IMR-90 (cell line): ENCODE data around the gene CNTRL. TPM values are rescaled to one million over a fixed set of nuclear protein-coding genes. Genes with fewer than 3 reads are reported as not detected.

Experiments used
- ATAC-seq: fragments of 200-7000 bp; cut with Tn5 transposase; 2 replicates; pipeline ENCODE4 v1.9.1; 2020; ENCODE audit warnings: low read depth, mild to moderate bottlenecking, moderate library complexity
- BruUV-seq: library from RNA; stranded (reverse); fragments of 400-500 nt; replicated peaks from 2 replicates; lab custom pipeline; 2021; lab: Mats Ljungman, UMichigan
- CTCF ChIA-PET: fragments of 300-600 bp; formaldehyde crosslinking; extraction: SDS; loops from one replicate; lab custom pipeline; 2021; ENCODE audit warnings: antibody characterized with exemption; lab: Yijun Ruan, JAX
- POLR2A ChIA-PET: fragments of 300-600 bp; sonication (Branson Sonifier 250); formaldehyde crosslinking; loops from one replicate; lab custom pipeline; 2022; ENCODE audit warnings: antibody characterized with exemption; ENCODE audit not compliant: unreplicated experiment; lab: Charles Lee
- DNase-seq: peaks from one replicate; pipeline ENCODE4 v3.0.0; 2013
- H2AFZ ChIP-seq: replicated peaks from 2 replicates; pipeline ENCODE3; 2013; ENCODE audit warnings: low read length, mild to moderate bottlenecking; ENCODE audit not compliant: poor library complexity
- H2AK5ac ChIP-seq: 2 replicates; pipeline ENCODE4 v1.6.1; 2013; ENCODE audit warnings: low read depth, low read length, inconsistent platforms
- H2AK9ac ChIP-seq: replicated peaks from 2 replicates; pipeline ENCODE3; 2013; ENCODE audit warnings: mild to moderate bottlenecking, low read depth, low read length, moderate library complexity; ENCODE audit not compliant: poor library complexity
- H2BK120ac ChIP-seq: 2 replicates; pipeline ENCODE4 v1.6.1; 2013; ENCODE audit warnings: low read depth, low read length, inconsistent platforms
- H2BK15ac ChIP-seq: 3 replicates; pipeline ENCODE4 v1.6.1; 2013; ENCODE audit warnings: low read depth, low read length, inconsistent platforms
- H2BK20ac ChIP-seq: 2 replicates; pipeline ENCODE4 v1.6.1; 2013; ENCODE audit warnings: low read depth, mild to moderate bottlenecking, inconsistent platforms, low read length, moderate library complexity
- H2BK5ac ChIP-seq: 2 replicates; pipeline ENCODE4 v1.6.1; 2013; ENCODE audit warnings: mild to moderate bottlenecking, low read depth, low read length, inconsistent platforms; ENCODE audit not compliant: poor library complexity, severe bottlenecking
- H3K14ac ChIP-seq: replicated peaks from 2 replicates; pipeline ENCODE4 v1.6.1; 2013; ENCODE audit warnings: low read depth, low read length, inconsistent platforms
- H3K18ac ChIP-seq: 2 replicates; pipeline ENCODE4 v1.6.1; 2013; ENCODE audit warnings: low read depth, low read length, control low read depth
- H3K23ac ChIP-seq: 2 replicates; pipeline ENCODE4 v1.6.1; 2013; ENCODE audit warnings: low read depth, low read length, inconsistent platforms
- H3K27ac ChIP-seq: 2 replicates; pipeline ENCODE4 v1.5.1; 2013; ENCODE audit warnings: mild to moderate bottlenecking, control low read depth, low read length; ENCODE audit not compliant: insufficient read depth
- H3K27me3 ChIP-seq: 2 replicates; pipeline ENCODE4 v1.6.1; 2013; ENCODE audit warnings: low read length; ENCODE audit not compliant: control insufficient read depth, insufficient read depth
- H3K36me3 ChIP-seq: 2 replicates; pipeline ENCODE4 v1.6.1; 2013; ENCODE audit warnings: low read length, mixed read lengths; ENCODE audit not compliant: control insufficient read depth, insufficient read depth
- H3K4ac ChIP-seq: 2 replicates; pipeline ENCODE4 v1.6.1; 2013; ENCODE audit warnings: low read depth, low read length, inconsistent platforms
- H3K4me1 ChIP-seq: 2 replicates; pipeline ENCODE4 v1.6.1; 2013; ENCODE audit warnings: low read length, mixed read lengths; ENCODE audit not compliant: control insufficient read depth, insufficient read depth
- H3K4me2 ChIP-seq: 2 replicates; pipeline ENCODE4 v1.6.1; 2013; ENCODE audit warnings: low read depth, mild to moderate bottlenecking, control low read depth, low read length, moderate library complexity
- H3K4me3 ChIP-seq: 2 replicates; pipeline ENCODE4 v1.5.1; 2013; ENCODE audit warnings: low read depth, mild to moderate bottlenecking, control low read depth, low read length, moderate library complexity; ENCODE audit not compliant: insufficient read depth
- H3K56ac ChIP-seq: 2 replicates; pipeline ENCODE4 v1.6.1; 2013; ENCODE audit warnings: low read length, inconsistent platforms; ENCODE audit not compliant: insufficient read depth; ENCODE audit errors: extremely low read depth
- H3K79me1 ChIP-seq, 2 experiments: 2 replicates each; pipeline ENCODE4 v1.6.1; 2013; ENCODE audit warnings: low read length in 2 of 2, inconsistent platforms in 1 of 2, low read depth in 1 of 2
- H3K9ac ChIP-seq: 2 replicates; pipeline ENCODE4 v1.6.1; 2013; ENCODE audit warnings: low read depth, low read length, control low read depth
- H3K9me1 ChIP-seq: 2 replicates; pipeline ENCODE4 v1.6.1; 2013; ENCODE audit warnings: low read length, inconsistent platforms; ENCODE audit not compliant: insufficient read depth
- H3K9me3 ChIP-seq: 2 replicates; pipeline ENCODE4 v1.6.1; 2013; ENCODE audit warnings: low read length; ENCODE audit not compliant: control insufficient read depth, insufficient read depth
- H4K20me1 ChIP-seq: 2 replicates; pipeline ENCODE4 v1.6.1; 2013; ENCODE audit warnings: low read length, inconsistent platforms; ENCODE audit not compliant: insufficient read depth
- H4K5ac ChIP-seq: 2 replicates; pipeline ENCODE4 v1.6.1; 2013; ENCODE audit warnings: mild to moderate bottlenecking, low read depth, low read length, control low read depth
- H4K8ac ChIP-seq, 2 experiments: 2 replicates each; pipeline ENCODE4 v1.6.1; 2013; ENCODE audit warnings: low read depth in 2 of 2, low read length in 2 of 2, control low read depth in 1 of 2, inconsistent platforms in 1 of 2
- H4K91ac ChIP-seq: 2 replicates; pipeline ENCODE4 v1.6.1; 2013; ENCODE audit warnings: low read depth, low read length, inconsistent platforms; ENCODE audit not compliant: insufficient read depth
- MXI1 ChIP-seq: IDR thresholded peaks from 2 replicates; pipeline ENCODE4 v1.6.1; 2012; ENCODE audit warnings: low read depth, mild to moderate bottlenecking, low read length, moderate library complexity, borderline replicate concordance
- WGBS, 2 experiments: methylation state at CpG; one replicate each; pipeline versions ENCODE4 v1.1.5 to v1.1.7; 2013; ENCODE audit warnings: missing lambda C conversion rate in 2 of 2; ENCODE audit not compliant: insufficient read length in 1 of 2; ENCODE audit errors: extremely low coverage in 2 of 2; 5-methylcytosine and 5-hydroxymethylcytosine counted together
- dilution Hi-C: fragments of 300-500 bp; cut with HindIII; formaldehyde crosslinking; loops from one replicate; pipeline ENCODE4 v1.14.3; 2018; ENCODE audit warnings: low sequenced_read_pairs; ENCODE audit not compliant: unreplicated experiment
- in situ Hi-C: fragments of 300-500 bp; cut with MboI; formaldehyde crosslinking; loops from 3 replicates; pipeline ENCODE4 v1.14.3; 2019; ENCODE audit warnings: low sequenced_read_pairs, inconsistent platforms, mixed read lengths
- intact Hi-C: fragments of 100-400 bp; cut with micrococcal nuclease; formaldehyde crosslinking; loops from 2 replicates; pipeline ENCODE4 v1.10.0; 2022
- polyA plus RNA-seq, 3 experiments: library from polyadenylated mRNA; depleted of rRNA; stranded (reverse); fragments of >200 nt; gene quantifications; 2 replicates each; pipeline ENCODE4 v1.2.3, GENCODE V29; 2012; ENCODE audit warnings: low replicate concordance in 1 of 3
- total RNA-seq: library from RNA; depleted of rRNA; stranded (reverse); fragments of >200 nt; gene quantifications from 2 replicates; pipeline ENCODE4 v1.2.3, GENCODE V29; 2012
- TF ChIP-seq, protein P1 (sequence below): conservative IDR thresholded peaks from 2 replicates; pipeline ENCODE4 v1.5.1; 2012; ENCODE audit warnings: mild to moderate bottlenecking, low read depth, low read length, improper control_type of control experiment

CNTRL gene
- total and polyA plus RNA-seq, 2 of the 4 experiments (the other 2 are of a cell fraction), result 4.5 to 7.3 TPM

DNA sequence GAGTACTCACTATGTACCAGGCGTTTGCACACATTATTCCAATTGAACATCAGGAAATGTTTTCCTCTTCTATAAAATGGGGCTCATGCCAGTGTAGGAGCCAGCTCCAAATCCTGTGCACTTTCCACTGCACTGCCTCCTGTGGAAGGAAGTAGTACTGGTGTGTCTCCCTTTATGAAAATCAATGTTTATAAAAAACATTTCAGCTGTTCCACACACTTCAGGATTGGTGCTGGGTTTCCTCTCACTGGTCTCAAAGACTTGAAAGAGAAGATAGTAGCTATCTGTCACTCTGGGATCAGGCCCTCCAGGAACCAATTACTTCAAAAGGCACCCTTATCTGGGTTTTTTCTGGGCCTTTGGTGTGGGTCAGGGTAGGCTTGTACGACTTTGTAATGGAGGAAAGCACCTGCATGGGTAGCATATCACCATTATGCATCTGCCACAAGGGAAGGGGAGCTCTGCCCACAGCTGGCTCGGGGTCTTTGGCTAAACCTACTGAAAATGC is 94.4 kb downstream of the CNTRL start:
- Histone ChIP-seq H2AFZ (no peak overlapping the region), H4K20me1 (no peaks in the 10 kb centered on the region), H3K27me3 (no peaks in the 10 kb centered on the region), H3K56ac (no peak overlapping the region), H2BK20ac (no peak overlapping the region), H3K23ac (no peak overlapping the region), H3K4me1 (peaks cover 5% of the 10 kb centered on the region; the same call in 1 of the 2 replicates), H2BK120ac (no peak overlapping the region), H3K27ac (no peak overlapping the region), H3K18ac (no peak overlapping the region), H3K14ac (no peak overlapping the region), H3K9me3 (no peaks in the 10 kb centered on the region), H4K5ac (no peak overlapping the region), H2BK15ac (no peak overlapping the region), H3K9me1 (peaks cover 6% of the 10 kb centered on the region; the same call in 1 of the 2 replicates), H3K4me3 (no peak overlapping the region), H3K9ac (no peak overlapping the region), H2AK5ac (no peak overlapping the region), H2BK5ac (no peak overlapping the region), H4K8ac (no peak overlapping the region), H4K91ac (no peak overlapping the region), H3K4ac (no peak overlapping the region), H3K79me1 (0 out of 4 replicates have a peak, but pooled peaks cover 0 to 8% of the 10 kb centered on the region in 2 experiments), H3K36me3 (peaks cover 30% of the 10 kb centered on the region), H2AK9ac (no peak overlapping the region), H3K4me2 (no peak overlapping the region)
- ChIA-PET POLR2A (no interaction called here), CTCF (interaction anchor here (0.5 to 1.2 kb wide), 3 partner anchors 9 to 15 kb away, joined by 3 to 4 read pairs (median 3); no protein-coding TSS in a partner anchor)
- no peak for TF ChIP-seq MXI1
- TF ChIP-seq, protein P1, sequence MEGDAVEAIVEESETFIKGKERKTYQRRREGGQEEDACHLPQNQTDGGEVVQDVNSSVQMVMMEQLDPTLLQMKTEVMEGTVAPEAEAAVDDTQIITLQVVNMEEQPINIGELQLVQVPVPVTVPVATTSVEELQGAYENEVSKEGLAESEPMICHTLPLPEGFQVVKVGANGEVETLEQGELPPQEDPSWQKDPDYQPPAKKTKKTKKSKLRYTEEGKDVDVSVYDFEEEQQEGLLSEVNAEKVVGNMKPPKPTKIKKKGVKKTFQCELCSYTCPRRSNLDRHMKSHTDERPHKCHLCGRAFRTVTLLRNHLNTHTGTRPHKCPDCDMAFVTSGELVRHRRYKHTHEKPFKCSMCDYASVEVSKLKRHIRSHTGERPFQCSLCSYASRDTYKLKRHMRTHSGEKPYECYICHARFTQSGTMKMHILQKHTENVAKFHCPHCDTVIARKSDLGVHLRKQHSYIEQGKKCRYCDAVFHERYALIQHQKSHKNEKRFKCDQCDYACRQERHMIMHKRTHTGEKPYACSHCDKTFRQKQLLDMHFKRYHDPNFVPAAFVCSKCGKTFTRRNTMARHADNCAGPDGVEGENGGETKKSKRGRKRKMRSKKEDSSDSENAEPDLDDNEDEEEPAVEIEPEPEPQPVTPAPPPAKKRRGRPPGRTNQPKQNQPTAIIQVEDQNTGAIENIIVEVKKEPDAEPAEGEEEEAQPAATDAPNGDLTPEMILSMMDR, result peak; percentile 32; the same call in 1 of the 2 replicates
- no peak for DNase-seq
- no CpG with 5 or more reads among the region's 3 CpGs for WGBS, 2 experiments
- in situ Hi-C loops (no loop called here), dilution Hi-C loops (no loop called here), intact Hi-C loops (no loop called here)
- peak; percentile 51; the same call in 1 of the 2 replicates for ATAC-seq
- BruUV-seq, result no TSS peak
